Right lung (tissue), 10 donors: ENCODE results near the gene ITGA5. TPM values are rescaled to one million over a fixed set of nuclear protein-coding genes. Genes with fewer than 3 reads are reported as not detected.
A peak's percentile ranks its signal among the peaks of the same experiment; 100 is the strongest.

Experiments
- DNase-seq, 2 donors: peaks; one replicate each; pipeline ENCODE4 v3.0.0-alpha.2; 2013
- long read RNA-seq, 8 donors: transcript quantifications; one replicate each; lab custom pipeline, GENCODE V29; 2026
- polyA plus RNA-seq, 5 donors: library from polyadenylated mRNA; unstranded; fragments of 120-200 nt; gene quantifications; one replicate each; pipeline versions ENCODE4 v1.2.1 to v1.2.3, GENCODE V29; 2013; ENCODE audit warnings: inconsistent platforms in 1 of 5, low replicate concordance in 1 of 5; ENCODE audit not compliant: insufficient read length in 5 of 5, insufficient read depth in 1 of 5

The ITGA5 gene
- polyA plus RNA-seq = 10 to 100 TPM; 58.0 to 62.7 (median 62.3) TPM
- long read RNA-seq, donor 1, full-length matches to known transcripts = 5 of 11 reads
- long read RNA-seq, donor 1, partial matches to known transcripts = 6 of 11 reads
- long read RNA-seq, donor 1, other reads (novel, unspliced or antisense) = 0 of 11 reads
- long read RNA-seq, donor 2, full-length matches to known transcripts = 2 of 2 reads
- long read RNA-seq, donor 2, partial matches to known transcripts = 0 of 2 reads
- long read RNA-seq, donor 2, other reads (novel, unspliced or antisense) = 0 of 2 reads
- long read RNA-seq, donor 3, full-length matches to known transcripts = 1 of 1 reads
- long read RNA-seq, donor 3, partial matches to known transcripts = 0 of 1 reads
- long read RNA-seq, donor 3, other reads (novel, unspliced or antisense) = 0 of 1 reads
- long read RNA-seq, donor 4 = 0 reads
- long read RNA-seq, donor 5, partial matches to known transcripts = 6 of 6 reads
- long read RNA-seq, donor 5, other reads (novel, unspliced or antisense) = 0 of 6 reads
- long read RNA-seq, donor 6, full-length matches to known transcripts = 1 of 1 reads
- long read RNA-seq, donor 6, partial matches to known transcripts = 0 of 1 reads
- long read RNA-seq, donor 6, other reads (novel, unspliced or antisense) = 0 of 1 reads
- long read RNA-seq, donor 7, full-length matches to known transcripts = 2 of 2 reads
- long read RNA-seq, donor 7, partial matches to known transcripts = 0 of 2 reads
- long read RNA-seq, donor 7, other reads (novel, unspliced or antisense) = 0 of 2 reads
- long read RNA-seq, donor 8, partial matches to known transcripts = 0 of 1 reads
- long read RNA-seq, donor 8, other reads (novel, unspliced or antisense) = 0 of 1 reads

- peak; percentile 68 to 69 for DNase-seq
Observed at GRCh38 chr12:54419088-54419887, at the start of gene ITGA5. ITGA5 (minus strand) TSS chr12:54419266; CDS start chr12:54419198, 68 bp downstream.

- DNase-seq = no peak
Observed at GRCh38 chr12:54465857-54466523, 46.9 kb upstream of the ITGA5 start.

DNA sequence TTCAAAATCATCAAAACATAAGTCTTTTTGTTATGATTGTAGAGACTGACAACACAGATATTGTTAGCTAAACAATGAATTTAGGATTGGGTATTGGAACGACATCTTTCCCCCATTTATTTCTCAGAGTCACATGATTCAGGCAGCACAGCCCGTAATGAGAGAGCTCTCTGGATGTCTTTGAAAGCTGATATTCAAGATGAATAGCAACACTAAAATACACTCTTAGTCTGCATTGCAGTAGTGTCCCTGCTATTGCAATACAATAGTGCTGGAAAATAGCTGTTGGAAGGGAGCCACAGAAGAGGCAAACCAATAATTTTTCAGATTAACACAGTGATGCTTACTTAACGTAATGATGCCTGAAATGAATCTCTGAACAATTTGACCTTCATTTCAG is 44.4 kb upstream of the ITGA5 start:
- DNase-seq = no peak

DNA sequence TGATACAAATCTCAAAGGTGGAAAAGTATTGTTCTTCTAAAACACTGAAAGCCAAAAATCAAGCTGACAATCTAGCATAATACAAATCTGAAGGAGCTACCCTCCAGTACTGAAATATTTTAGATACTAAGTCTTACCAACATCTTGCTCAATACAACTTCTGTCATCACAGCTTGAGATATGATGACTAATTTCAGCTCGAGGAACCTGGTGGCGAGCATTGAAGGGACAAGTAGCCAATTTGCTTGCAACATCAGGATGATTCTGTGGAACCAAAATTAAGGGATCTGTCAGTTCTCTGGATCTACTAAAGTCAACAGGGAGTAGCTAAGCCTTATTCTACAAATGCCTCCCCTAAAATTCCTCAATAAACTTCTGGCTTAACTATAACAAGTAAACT is 44.0 kb upstream of the ITGA5 start:
- DNase-seq = no peak

DNA sequence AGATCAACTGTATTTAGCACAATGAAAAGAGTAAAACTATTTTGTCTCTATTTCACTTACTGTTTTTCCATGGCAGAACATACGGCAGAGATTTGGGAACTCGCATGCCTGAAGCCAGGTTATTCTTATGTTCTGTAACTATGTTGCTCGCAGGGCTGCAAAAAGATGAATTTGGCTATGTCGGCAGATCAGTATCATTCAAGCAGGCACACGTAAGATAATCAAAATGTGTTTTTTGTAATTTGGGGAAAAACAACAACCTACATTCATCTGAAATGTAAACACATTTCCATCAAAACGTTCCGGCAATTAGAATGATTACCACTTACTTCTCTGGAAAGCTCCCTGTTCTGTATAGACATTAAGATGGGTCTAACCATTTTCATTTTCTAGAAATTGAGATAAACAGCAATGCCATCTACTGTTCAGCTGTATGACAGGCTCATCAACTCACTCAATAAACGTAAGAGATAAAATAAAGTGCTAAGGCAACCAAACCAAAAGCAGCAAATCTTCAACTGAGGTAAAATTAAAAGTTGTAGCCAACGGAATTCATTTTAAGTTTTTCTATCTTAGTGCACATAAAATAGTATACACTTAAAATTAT is 41.4 kb upstream of the ITGA5 start:
- DNase-seq = no peak

DNA sequence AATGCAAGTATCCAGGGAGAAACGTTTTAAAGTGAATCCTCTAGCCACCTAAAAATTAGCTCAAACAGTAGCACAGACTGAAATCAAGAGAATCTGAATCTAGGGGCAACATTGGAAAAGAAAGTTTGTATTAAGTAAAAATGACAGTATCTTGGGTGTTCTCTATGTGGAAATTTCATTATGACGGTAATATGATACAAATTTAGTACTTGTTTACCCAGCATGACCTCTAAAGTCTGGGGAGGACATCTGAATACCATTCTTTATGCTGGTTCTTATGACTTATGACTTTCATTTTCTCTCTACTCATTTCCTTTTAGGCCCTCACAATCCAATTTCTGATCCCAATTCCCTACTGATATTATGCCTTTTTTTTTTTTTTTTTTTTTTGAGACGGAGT is 40.3 kb upstream of the ITGA5 start:
- no peak for DNase-seq

GRCh38 chr12:54455760-54456469 is 36.8 kb upstream of the ITGA5 start:
- no peak for DNase-seq

DNA sequence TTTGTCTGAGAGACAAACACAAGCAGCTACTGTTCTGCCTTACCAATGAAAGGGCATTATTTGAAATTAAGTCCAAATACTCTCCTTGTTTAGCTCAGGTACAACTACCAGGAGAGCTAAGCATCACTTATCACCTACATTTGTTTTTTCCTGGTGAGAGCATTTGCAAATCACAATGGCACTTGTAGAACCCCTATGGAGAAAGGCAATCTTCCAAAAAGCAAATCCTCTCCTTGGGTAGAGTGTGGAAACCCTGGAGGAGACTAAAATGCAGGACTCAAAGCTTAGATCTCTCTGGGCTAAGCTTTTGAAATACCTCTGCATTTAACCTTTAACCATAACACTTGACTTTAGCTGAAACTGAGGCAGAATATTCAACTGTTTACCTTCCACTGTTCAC is 33.6 kb upstream of the ITGA5 start:
- DNase-seq = no peak

GRCh38 chr12:54448344-54448743 is 29.3 kb upstream of the ITGA5 start:
- no peak for DNase-seq

DNA sequence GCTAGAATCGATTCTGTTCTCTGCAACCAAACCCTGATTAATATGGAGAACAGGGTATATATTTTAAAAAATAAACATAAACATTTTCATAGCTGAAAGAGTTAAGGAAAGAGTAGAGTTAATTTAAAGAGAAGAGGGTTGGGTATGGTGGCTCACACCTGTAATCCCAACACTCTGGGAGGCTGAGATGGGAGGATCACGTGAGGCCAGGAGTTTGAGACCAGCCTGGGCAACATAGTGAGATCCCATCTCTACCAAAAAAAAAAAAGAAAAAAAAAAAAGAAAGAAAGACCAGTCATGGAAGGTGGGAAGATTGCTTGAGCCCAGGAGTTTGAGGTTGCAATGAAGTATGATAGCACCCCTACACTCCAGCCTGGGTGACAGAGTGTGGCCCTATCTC is 28.9 kb upstream of the ITGA5 start:
- no peak for DNase-seq

DNA sequence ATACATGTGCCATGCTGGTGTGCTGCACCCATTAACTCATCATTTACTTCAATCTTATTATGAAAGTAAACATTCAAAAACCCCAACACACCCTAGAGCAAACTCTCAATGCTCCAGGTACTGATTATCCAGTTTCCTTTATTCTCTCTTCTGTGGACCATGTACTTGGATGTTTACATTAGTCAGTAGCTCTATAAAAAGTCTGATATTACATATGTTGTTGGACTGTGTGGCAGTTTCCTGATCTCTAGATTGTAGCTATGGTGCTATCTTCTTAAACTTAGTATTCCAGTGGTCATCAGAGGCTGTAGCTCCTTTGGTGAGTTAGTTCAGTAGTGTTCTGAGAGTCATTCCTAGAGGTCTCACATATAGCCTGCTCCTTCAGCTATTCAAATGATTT is 25.1 kb upstream of the ITGA5 start:
- no peak for DNase-seq

DNA sequence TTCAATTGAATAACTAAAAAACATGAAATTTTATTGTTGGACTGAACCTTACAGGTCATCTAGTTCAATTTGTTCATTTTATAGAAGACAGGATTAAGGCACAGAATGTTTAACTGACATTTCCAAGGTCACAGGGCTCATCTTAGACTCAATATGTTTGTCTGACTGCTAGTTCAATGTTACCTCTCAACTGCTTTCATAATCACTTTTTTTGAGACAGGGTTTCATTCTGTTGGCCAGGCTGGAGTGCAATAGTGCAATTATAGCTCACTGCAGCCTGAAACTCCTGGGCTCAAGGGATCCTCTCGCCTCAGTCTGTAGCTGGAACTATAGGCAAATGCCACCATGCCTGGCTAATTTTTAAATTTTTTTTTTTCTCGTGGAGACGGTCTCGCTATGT is 24.4 kb upstream of the ITGA5 start:
- DNase-seq = no peak

DNA sequence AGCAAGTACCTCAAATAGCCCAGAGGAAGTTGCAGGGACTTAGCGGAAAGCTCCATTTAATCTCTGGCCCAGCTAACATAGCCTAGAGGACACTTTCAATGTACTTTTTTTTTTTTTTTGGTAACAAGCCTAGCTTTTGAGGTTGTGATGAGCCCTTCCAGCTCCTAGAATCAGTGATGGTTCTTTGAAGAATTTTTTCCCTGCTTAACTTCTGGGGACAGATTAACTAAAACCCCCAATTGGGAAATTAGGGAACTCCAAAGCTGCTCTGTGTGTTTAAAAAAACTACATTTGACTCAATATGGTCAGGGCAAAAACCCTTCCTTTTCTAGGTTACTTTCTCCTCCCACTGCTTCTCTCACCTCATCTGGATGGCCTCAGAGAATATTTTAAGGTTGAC is 23.9 kb upstream of the ITGA5 start:
- no peak for DNase-seq

DNA sequence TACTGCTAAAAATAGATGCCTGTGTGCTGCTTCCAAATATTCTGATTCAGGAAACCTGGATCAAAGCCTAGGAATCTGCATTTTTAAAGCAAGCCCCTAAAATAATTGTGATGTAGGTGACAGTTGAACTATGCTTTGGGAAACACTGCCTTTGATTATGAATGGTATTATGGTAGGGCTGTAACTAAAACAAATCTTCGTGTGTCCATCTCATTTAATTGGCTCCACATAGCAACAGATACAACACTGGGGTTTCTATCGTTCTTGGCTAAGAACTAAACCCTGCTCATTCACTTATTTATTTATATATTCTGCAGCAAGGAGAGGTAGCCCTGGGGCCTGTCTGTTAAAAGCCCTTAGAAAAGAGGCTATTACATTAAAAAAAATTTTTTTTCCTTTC is 23.0 kb upstream of the ITGA5 start:
- no peak for DNase-seq

- DNase-seq = no peak
Observed at GRCh38 chr12:54439521-54440255, 20.6 kb upstream of the ITGA5 start.

- no peak for DNase-seq
Observed at GRCh38 chr12:54439096-54439495, 20.0 kb upstream of the ITGA5 start.

- no peak for DNase-seq
Observed at GRCh38 chr12:54438517-54438916, 19.5 kb upstream of the ITGA5 start.

DNA sequence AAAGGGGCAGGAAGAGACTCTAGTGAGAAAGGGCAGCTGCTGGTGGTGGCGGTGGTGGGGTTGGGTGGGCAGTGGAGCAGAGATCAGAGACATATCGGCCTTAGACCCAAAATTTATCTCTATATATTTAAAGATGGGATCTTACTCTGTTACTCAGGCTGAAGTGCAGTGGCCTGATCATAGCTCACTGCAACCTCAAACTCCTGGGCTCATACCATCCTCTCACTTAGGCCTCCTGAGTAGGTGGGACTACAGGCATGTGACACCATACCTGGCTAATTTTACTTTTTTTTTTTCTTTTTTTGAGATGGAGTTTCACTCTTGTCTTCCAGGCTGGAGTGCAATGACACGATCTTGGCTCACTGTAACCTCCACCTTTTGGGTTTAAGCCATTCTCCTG is 18.6 kb upstream of the ITGA5 start:
- no peak for DNase-seq

DNA sequence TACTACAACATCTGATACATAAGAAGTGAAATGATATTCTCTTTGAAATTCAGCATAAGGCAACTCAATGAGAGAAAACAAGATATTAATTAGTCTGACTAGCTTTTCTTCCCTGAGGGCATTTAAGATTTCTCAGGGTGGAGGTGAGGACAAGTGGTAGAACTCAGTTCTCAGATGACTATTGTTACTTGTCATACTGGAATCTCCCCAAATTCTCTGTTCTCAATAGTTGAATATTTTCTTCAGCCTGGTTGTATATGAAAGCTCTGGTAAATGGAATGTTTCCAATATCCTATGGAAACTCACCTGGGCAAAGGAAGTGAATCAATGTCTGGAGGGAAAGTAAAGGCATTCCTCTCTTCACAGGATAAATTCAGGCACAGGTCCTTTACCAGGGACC is 18.2 kb upstream of the ITGA5 start:
- DNase-seq = no peak

DNA sequence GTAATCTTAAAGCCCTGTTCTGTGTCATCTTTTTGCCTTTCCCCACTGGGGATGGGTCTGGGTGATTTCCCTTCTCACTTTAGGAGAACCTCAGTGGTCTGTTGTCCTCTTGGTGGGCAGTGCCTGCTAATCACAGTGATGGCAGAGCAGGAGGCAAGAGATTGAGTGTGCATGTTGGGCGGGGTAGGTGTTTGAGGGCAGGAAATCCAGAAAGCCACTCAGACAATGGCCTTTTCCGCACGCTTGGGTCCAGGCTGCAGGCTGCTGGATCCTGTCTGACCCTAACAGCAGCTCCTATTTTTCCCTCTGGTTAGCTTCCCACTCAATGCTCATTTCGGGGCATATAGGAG is 13.7 kb upstream of the ITGA5 start:
- DNase-seq = no peak
